PFSK-1 (cell line): Measurements from ENCODE around the gene GDPD3.

ENCODE experiments used
- FOXP2 ChIP-seq: optimal IDR thresholded peaks from 2 replicates; pipeline ENCODE3; 2011; ENCODE audit warnings: borderline replicate concordance, control low read depth, inconsistent platforms; ENCODE audit not compliant: insufficient read depth; ENCODE audit errors: extremely low read length, extremely low read depth
- POLR2AphosphoS5 ChIP-seq: IDR thresholded peaks from 2 replicates; pipeline ENCODE4 v1.6.1; 2012; ENCODE audit warnings: low read depth, mild to moderate bottlenecking, control low read depth, low read length, moderate library complexity
- SIN3A ChIP-seq: IDR thresholded peaks from 2 replicates; pipeline ENCODE4 v1.6.1; 2012; ENCODE audit warnings: mild to moderate bottlenecking, low read length, moderate library complexity, borderline replicate concordance; ENCODE audit not compliant: insufficient read depth
- TAF1 ChIP-seq: IDR thresholded peaks from 2 replicates; pipeline ENCODE4 v1.6.1; 2012; ENCODE audit warnings: low read length, control low read depth, borderline replicate concordance; ENCODE audit not compliant: insufficient read depth
- TF ChIP-seq, protein P1 (sequence below), 2 experiments: IDR thresholded peaks; 2 replicates each; pipeline versions ENCODE4 v1.6.1 to v1.8.0; 2011 to 2012; ENCODE audit warnings: low read depth in 2 of 2, low read length in 2 of 2, control low read depth in 1 of 2, inconsistent platforms in 1 of 2, mild to moderate bottlenecking in 1 of 2, moderate library complexity in 1 of 2; ENCODE audit not compliant: insufficient read depth in 1 of 2

The GDPD3 gene

GRCh38 chr16:30063278-30063892, 50.0 kb downstream of the GDPD3 start:
- TF ChIP-seq, protein P1, sequence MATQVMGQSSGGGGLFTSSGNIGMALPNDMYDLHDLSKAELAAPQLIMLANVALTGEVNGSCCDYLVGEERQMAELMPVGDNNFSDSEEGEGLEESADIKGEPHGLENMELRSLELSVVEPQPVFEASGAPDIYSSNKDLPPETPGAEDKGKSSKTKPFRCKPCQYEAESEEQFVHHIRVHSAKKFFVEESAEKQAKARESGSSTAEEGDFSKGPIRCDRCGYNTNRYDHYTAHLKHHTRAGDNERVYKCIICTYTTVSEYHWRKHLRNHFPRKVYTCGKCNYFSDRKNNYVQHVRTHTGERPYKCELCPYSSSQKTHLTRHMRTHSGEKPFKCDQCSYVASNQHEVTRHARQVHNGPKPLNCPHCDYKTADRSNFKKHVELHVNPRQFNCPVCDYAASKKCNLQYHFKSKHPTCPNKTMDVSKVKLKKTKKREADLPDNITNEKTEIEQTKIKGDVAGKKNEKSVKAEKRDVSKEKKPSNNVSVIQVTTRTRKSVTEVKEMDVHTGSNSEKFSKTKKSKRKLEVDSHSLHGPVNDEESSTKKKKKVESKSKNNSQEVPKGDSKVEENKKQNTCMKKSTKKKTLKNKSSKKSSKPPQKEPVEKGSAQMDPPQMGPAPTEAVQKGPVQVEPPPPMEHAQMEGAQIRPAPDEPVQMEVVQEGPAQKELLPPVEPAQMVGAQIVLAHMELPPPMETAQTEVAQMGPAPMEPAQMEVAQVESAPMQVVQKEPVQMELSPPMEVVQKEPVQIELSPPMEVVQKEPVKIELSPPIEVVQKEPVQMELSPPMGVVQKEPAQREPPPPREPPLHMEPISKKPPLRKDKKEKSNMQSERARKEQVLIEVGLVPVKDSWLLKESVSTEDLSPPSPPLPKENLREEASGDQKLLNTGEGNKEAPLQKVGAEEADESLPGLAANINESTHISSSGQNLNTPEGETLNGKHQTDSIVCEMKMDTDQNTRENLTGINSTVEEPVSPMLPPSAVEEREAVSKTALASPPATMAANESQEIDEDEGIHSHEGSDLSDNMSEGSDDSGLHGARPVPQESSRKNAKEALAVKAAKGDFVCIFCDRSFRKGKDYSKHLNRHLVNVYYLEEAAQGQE (IDR thresholded peaks at IDR 0.05; ENCODE audit: insufficient read depth in 1 of 2, low read depth in 2 of 2, low read length in 2 of 2), result no peak
- no peak for TF ChIP-seq SIN3A

DNA sequence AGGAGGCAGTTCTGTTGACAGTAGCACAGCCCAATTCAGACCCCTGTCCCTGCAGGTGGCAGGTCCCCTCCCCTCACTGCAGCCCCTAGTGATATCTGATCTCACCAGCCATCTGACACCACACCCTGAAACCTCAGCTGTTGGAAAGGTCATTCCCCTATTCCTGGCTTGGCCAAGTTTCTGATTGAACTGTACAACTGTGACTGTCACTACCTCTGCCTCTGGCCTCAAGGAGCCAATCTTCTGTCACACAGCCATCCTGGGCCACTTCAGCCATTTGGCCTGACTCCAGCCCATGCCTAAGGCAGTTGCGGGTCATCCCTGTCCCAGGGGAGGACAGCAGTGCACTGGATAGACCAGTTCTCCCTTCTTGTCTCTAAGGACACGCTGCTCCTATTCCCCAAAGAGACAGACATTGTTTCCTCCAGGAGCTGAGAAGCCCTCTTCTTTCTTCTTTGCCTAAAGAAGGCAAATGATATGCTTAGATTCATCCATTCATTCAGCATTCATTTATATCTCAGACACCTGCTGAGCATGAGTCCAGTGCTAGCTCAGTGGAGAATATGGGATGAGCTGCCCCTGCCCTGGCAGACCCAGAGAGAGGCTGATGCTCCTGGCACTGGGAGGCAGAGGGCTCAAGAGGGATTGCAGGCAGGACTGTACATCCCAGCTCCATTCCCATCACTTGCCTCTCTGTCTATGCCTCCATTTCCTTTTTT, 52.3 kb downstream of the GDPD3 start:
- TF ChIP-seq TAF1, result no peak
- TF ChIP-seq SIN3A, result no peak
- TF ChIP-seq POLR2AphosphoS5, result no peak
- TF ChIP-seq, protein P1 (IDR thresholded peaks at IDR 0.05; ENCODE audit: insufficient read depth in 1 of 2, low read depth in 2 of 2, low read length in 2 of 2), result no peak
- no peak for TF ChIP-seq FOXP2

DNA sequence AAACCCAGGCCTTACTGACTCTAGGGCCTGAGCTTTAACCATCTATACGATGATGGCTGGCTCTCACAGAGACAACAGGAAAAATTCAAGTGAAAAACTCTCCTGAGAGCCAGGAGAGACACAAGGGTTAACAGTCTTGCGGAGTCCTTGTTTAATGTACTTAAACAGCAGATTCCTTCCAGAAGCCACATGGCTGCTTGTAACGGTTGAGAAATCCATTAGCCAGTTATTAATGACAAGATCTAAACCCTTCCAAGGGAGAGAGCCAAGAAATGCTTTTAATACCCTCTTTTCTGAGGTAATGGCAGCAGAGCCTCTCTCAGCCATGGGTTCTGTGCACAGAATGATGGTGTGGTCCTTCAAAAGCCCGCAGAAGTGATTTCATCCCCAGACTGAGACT, 53.0 kb downstream of the GDPD3 start:
- TF ChIP-seq TAF1, result no peak
- no peak for TF ChIP-seq POLR2AphosphoS5

DNA sequence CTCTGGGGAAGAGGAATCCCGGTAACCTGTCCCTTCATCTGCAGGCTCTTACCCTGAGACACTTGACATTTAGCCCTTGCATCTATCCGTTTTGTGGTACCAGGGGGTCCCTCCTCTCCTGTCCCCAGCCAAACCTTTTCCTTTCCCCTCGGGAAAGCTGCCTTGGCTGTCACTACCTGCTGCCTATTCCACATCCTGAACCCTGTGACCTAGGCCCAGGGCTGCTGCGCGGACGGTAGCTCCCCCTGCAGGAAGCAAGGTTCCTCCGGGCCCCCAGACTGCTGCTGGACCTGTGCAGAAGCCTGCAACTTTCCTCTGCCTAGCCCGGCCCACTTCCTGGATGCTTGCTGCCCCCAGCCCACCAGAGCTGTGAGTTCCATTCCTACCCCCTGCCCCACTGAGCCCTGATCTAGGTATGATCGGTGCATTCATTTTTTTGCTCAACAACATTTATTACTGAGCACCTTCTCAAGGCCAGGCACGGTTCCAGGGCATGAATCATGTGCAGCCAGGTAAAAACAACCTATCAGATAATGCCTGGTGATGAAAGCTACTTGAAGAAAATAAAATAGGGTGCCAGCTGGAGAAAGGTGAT, 58.3 kb downstream of the GDPD3 start:
- TF ChIP-seq, protein P1 (IDR thresholded peaks at IDR 0.05; ENCODE audit: insufficient read depth in 1 of 2, low read depth in 2 of 2, low read length in 2 of 2), result no peak
- TF ChIP-seq SIN3A, result no peak
- no peak for TF ChIP-seq POLR2AphosphoS5
- TF ChIP-seq TAF1, result no peak
